Testis (tissue), 2 donors: Measurements from ENCODE around the gene ACAN.

Source experiments
- CTCF ChIP-seq, 3 experiments: fragments of 450-650 bp in 2 of 3; fragments of 200-600 bp in 1 of 3; sonication (generic) in 1 of 3; IDR thresholded peaks; one replicate each; pipeline ENCODE4 v1.5.1; 2016 to 2019; ENCODE audit warnings: antibody characterized with exemption in 3 of 3, mild to moderate bottlenecking in 2 of 3, moderate library complexity in 1 of 3
- POLR2A ChIP-seq: fragments of 450-650 bp; IDR thresholded peaks from one replicate; pipeline ENCODE4 v1.6.1; 2017; ENCODE audit warnings: antibody characterized with exemption, mild to moderate bottlenecking, moderate library complexity

GRCh38 chr15:88878720-88879184 is 75.5 kb downstream of the ACAN start:
- TF ChIP-seq POLR2A (no peak), CTCF (IDR thresholded peaks at IDR 0.05) (peak; percentile 8 to 47 (median 38))
